Left ventricle myocardium superior (tissue), 1 donor: Measurements from ENCODE around the gene ZNF607. TPM values are rescaled to one million over a fixed set of nuclear protein-coding genes. Genes with fewer than 3 reads are reported as not detected.
A peak's percentile ranks its signal among the peaks of the same experiment; 100 is the strongest.
"Not testable (repeated sequence)": the region's sequence is repeated elsewhere in the genome, so short reads cannot be mapped to it uniquely, and the experiment has no call there.

Experiments
- ATAC-seq: fragments of 200-7000 bp; cut with Tn5 transposase; one replicate; pipeline ENCODE4 v1.9.1; 2020; ENCODE audit warnings: mild to moderate bottlenecking, moderate library complexity
- DNase-seq: peaks from one replicate; pipeline ENCODE4 v3.0.0-alpha.2; 2020
- intact Hi-C: fragments of 100-400 bp; cut with micrococcal nuclease; formaldehyde crosslinking; loops from one replicate; pipeline ENCODE4 v1.11.0; 2022
- long read RNA-seq: library from polyadenylated mRNA; unstranded; transcript quantifications from one replicate; pipeline ENCODE4 v2.0.0, GENCODE V29; 2021
- total RNA-seq: library from RNA; stranded (reverse); fragmentation: NEBNext Ultra II Directional; extraction: Animal tissue kit (Norgen Biotek cat#: 25700); gene quantifications from one replicate; pipeline ENCODE4 v1.2.1, GENCODE V29; 2021
- donor health status: DM: no; HTN: yes; CAD: no; lungs with severe emphysema.

The ZNF607 gene
- total RNA-seq = 9.3 TPM
- long read RNA-seq, full-length matches to known transcripts = 2 of 8 reads
- long read RNA-seq, partial matches to known transcripts = 0 of 8 reads
- long read RNA-seq, other reads (novel, unspliced or antisense) = 6 of 8 reads

DNA sequence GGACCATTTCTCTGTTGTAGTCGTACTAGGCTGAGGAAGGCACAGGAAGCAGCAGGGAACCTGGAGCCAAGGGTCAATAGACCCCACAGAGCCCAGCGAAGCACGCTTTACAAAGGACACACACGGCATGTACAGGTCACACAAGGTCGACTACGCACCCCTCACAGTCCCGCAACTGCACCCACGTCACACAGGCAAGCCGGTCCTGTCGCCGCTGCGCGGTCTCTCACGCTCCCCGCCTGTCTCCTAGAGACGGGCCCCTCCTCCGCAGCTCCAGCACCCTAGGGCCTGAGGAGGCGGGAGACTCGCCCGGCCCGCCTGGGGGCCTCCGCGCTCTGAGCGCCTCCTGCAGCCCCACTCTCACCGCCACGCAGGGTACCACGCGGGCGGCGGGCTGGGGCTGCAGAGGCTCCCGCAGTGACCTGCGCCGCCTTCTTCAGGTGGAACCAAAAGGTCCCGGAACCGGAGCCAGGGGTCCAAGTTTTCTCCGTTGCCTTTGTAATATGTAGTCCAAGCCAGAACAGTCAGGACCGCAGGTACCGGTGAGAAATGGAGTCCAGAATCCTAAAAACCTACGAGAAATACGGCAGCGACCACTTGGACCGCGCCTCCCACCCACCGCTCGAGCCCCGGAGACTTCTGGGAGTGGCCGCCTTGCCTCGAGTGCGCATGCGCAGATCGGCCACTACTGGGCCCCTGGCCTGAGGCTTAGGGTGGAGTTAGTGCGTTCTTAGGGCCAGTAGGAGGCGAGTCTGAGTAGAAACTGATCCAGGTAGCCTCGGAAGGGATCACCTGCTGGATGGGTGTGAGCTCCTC lies at the start of gene ZNF607:
ZNF607 (minus strand) TSS at position 651 of the 816 bp plus-strand sequence. CDS start 8,143 bp downstream, outside the sequence.
- DNase-seq (peak; percentile 95), ATAC-seq (peak; percentile 100)
- intact Hi-C loops = no loop called here

DNA sequence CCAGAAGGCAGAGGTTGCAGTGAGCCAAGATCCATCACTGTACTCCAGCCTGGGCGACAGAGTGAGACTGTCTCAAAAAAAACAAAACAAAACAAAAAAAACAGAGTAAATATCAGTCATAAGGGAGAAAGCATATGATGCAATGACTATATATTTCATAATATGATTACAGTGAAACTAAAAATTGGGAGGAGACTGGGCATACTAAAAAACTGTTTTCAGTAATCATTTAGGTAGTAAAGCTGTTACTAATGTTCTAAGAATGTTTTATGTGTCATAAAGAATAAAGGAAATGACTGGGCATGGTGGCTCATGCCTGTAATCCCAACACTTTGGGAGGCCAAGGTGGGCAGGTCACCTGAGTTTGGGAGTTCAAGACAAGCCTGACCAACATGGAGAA lies 43.9 kb upstream of the ZNF607 start:
- ATAC-seq (no peak), DNase-seq (no peak)
- intact Hi-C loops = no loop called here

GRCh38 chr19:37757683-37758082 lies 38.1 kb upstream of the ZNF607 start:
- intact Hi-C loops, ATAC-seq, DNase-seq: not testable (repeated sequence)

- ATAC-seq (no peak), DNase-seq (no peak)
- intact Hi-C loops = no loop called here
These were observed 18.8 kb upstream of the ZNF607 start for GRCh38 chr19:37738371-37738770.

- no peak for ATAC-seq
- DNase-seq = no peak
- intact Hi-C loops = no loop called here
These were observed 5.6 kb upstream of the ZNF607 start for GRCh38 chr19:37725181-37725580.

DNA sequence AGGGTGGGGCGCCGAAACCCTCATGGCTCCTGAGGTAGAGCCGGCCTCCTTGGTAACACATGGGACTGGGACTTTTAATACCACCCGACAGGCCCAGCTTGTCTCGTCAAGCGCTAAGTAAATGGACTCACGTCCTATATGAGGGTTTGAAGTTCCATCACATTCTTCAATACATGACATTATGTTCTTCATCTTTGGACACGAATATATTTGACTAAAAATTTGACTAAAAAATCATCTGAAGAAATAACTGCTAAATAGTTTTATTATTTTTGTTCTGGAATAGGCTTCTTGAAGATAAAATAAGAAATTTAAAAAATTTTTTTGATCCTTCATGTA lies 335 bp upstream of the ZNF607 start:
- intact Hi-C loops = no loop called here
- ATAC-seq = no peak
- DNase-seq = no peak

DNA sequence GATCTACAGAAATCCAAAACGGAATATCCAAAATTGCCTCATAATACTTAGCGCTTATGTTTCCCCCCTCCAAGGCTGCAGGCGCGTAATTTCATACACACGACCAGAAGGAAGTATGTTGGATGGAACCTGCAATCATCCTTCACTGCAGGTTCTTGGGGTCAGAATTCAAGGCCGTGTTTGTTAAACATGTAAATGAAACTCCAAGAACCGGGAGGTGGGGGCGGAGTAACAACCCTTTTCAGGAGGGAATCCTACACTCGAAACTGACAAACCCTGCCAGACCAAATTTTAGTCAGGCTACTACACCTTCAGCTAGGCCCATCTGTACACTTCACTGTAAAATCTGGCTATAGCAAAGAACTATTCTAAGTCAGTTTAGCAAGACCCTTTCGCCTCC lies 1.3 kb downstream of the ZNF607 start:
- intact Hi-C loops = no loop called here
- ATAC-seq = no peak

DNA sequence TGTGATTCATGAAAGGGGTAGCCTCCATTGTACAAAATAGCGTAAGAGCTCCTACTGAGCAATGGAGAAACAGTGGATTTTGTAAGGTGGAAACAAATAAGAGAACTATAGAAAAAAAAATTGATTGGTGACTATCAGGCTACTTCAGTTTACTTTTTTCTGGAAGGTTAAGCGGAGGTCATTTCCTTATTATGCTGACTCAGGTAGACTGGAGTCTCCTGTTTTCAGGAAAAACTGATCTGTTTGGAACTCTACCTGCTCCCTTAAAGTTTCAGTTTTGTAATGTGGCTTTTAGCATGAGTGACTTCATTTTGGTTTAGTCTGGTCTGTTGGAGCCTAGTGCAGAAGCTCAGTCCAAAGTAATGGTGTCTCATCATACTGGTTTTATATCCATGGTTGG lies 3.4 kb downstream of the ZNF607 start:
- ATAC-seq (no peak), DNase-seq (no peak)
- intact Hi-C loops = no loop called here

More for the DNA sequence above, 1.3 kb downstream of the ZNF607 start:
- DNase-seq = no peak

DNA sequence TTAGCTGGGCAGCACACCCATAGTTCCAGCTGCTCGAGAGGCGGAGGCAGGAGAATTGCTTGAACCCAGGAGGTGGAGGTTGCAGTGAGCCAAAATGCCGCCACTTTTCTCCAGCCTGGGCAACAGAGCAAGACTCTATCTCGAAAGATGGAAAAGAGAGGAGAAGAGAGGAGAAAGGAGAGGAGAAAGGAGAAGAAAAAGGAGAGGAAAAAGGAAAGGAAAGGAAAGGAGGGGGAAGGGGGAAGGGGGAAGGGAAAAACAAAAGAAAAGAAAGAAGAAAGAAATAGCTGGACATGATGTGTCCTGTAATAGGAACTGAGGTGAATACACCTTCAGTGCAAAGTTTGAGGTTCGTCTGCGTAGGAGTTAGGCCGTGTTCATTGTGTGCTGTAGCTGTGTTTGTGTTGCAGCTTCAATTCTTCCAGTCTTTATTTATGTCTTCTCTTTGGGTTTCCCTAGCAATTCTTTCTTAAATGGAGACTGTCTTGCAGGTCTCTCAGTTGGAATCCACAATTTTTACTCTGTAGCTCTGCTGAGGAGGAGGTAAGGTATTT lies 13.4 kb downstream of the ZNF607 start:
- ATAC-seq (no peak), DNase-seq (no peak)
- intact Hi-C loops = no loop called here

- ATAC-seq (no peak), DNase-seq (no peak)
- intact Hi-C loops = no loop called here
These were observed 20.5 kb downstream of the ZNF607 start for GRCh38 chr19:37699057-37699456.

DNA sequence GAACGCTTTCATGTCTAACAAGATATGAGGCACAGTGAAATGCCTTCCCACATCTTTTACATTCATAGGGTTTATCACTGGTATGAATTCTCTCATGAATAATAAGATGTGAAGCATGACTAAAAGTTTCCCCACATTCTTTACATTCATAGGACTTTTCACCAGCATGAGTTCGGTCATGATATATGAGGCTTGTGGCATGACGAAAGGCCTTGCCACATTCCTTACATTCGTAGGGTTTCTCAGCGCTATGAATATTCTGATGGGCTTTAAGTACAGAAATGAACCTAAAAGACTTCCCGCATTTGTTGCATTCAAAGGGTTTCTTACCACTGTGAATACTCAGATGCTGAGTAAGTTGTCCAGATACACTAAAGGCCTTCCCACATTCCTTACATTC lies 21.3 kb downstream of the ZNF607 start:
- intact Hi-C loops = no loop called here
- ATAC-seq (no peak), DNase-seq (no peak)

- no peak for ATAC-seq
- intact Hi-C loops = no loop called here
- DNase-seq = no peak
These were observed 24.2 kb downstream of the ZNF607 start for GRCh38 chr19:37695144-37695899.

DNA sequence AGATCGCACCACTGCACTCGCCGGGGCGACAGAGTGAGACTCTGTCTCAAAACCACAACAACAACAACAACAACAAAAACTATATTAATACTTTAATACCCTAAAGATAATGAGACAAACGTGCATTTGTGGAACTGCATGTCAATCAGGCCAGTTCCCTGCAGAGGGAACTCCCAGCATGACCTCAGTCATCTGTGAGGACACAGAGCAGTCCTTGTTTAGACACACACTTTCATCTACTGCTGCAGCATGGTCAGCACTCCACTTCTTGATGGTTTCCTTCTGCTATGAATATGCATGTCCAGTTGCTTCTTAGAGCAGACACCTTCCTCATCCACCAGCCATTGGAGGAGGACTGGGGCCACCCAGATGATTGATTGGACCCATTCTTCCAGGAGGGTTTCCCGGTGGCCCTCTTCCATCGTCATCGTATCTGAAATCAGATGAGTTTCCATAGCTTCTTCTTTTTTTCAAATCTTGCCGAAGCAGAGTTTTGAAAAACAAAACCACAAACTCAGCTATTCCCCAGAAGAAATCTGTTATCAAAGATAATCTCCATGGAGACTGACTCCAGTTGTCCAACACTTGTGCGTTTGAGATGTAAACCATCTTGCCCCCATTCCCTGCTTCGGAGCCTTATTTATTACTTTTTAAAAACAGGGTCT lies 26.5 kb downstream of the ZNF607 start:
- ATAC-seq (no peak), DNase-seq (no peak)
- intact Hi-C loops = no loop called here

- ATAC-seq = peak; percentile 99
- DNase-seq = peak; percentile 91
- intact Hi-C loops = no loop called here
These were observed 27.6 kb downstream of the ZNF607 start for GRCh38 chr19:37691881-37692504.

DNA sequence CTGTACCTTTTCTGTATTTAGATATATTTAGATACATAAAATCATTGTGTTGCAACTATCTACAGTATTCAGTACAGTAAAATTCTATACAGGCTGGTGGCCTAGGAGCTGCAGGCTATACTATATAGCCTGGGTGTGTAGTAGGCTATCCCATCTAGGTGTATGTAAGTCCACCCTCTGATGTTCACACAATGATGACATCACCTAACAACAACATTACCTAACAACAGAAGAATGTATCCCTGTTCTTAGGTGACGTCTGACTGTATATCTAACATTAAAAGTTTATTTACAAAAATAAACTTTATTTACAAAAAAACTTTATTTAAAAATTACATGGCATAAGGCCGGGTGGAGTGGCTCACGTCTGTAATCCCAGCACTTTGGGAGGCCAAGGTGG lies 36.0 kb downstream of the ZNF607 start:
- DNase-seq = no peak
- intact Hi-C loops = no loop called here
- ATAC-seq = no peak

GRCh38 chr19:37669450-37669914 lies 50.1 kb downstream of the ZNF607 start:
- no peak for DNase-seq
- intact Hi-C loops = no loop called here

GRCh38 chr19:37657157-37657556 lies 62.4 kb downstream of the ZNF607 start:
- ATAC-seq, DNase-seq, intact Hi-C loops: not testable (repeated sequence)

More at GRCh38 chr19:37669450-37669914, 50.1 kb downstream of the ZNF607 start:
- ATAC-seq = no peak

- intact Hi-C loops = no loop called here
- DNase-seq = peak; percentile 93
- ATAC-seq = peak; percentile 88
These were observed 63.7 kb downstream of the ZNF607 start for GRCh38 chr19:37655689-37656371.
